HG03095 (cell line): ENCODE measurements around the gene KRTAP10-6.
"Not testable (repeated sequence)": the region's sequence is repeated elsewhere in the genome, so short reads cannot be mapped to it uniquely, and the experiment has no call there.

Experiments
- ATAC-seq: cut with Tn5 transposase; IDR thresholded peaks from one replicate; pipeline ENCODE4 v1.9.1; 2021; ENCODE audit warnings: moderate library complexity; ENCODE audit not compliant: unreplicated experiment

KRTAP10-6 gene

DNA sequence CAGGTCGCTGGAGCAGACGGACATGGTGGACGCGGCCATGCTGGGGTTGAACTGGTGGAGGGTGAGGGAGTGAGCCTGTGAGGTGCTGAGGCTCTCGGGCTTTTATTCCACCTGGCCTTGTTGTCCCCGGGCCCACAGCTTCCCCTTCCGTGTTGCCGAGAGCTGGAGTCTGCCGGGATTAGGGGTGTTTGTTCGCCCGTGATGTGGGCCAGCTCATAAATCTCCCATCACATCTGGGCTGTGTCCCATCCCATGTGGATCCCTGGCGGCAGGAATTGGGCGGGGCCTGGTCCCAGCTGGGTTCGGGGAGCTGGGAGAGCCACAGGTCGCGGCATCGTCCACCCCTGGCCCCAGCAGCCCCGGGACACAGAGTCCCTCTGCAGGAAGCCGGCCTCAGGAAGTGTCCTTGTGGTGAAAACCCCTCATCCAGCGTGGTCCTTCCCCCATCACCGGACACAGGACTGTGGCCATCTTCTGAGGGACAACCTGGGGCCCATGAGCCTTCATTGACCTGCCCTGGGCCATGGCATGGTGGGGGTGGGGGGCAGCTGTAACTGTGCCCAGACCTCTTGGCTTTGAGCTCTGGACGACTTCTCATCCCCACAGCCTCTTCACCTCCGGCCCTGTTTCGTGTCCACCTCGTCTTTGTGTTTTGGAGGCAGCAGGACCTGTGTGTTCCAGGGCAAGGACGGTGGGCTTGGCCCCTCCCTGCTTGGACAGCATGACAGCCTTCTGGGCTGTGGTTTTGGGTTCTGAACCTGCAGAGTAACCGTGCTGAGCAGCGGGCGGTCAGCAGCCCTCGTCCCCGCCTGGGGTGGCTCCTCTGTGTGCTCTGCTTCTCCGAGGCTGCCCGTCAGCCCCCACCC, at the start of gene KRTAP10-6:
Gene KRTAP10-6 (minus strand): TSS at position 60 of the 866 bp plus-strand sequence. CDS start 21 bp downstream, at position 39.
- no peak for ATAC-seq

- ATAC-seq: no peak
Observed at GRCh38 chr21:44640761-44641160, 48.5 kb upstream of the KRTAP10-6 start.

- ATAC-seq: no peak
Observed at GRCh38 chr21:44639331-44639655, 47.0 kb upstream of the KRTAP10-6 start.

GRCh38 chr21:44638506-44639330, 46.4 kb upstream of the KRTAP10-6 start:
- not testable (repeated sequence) for ATAC-seq

- ATAC-seq: not testable (repeated sequence)
Observed at GRCh38 chr21:44637851-44638348, 45.6 kb upstream of the KRTAP10-6 start.

DNA sequence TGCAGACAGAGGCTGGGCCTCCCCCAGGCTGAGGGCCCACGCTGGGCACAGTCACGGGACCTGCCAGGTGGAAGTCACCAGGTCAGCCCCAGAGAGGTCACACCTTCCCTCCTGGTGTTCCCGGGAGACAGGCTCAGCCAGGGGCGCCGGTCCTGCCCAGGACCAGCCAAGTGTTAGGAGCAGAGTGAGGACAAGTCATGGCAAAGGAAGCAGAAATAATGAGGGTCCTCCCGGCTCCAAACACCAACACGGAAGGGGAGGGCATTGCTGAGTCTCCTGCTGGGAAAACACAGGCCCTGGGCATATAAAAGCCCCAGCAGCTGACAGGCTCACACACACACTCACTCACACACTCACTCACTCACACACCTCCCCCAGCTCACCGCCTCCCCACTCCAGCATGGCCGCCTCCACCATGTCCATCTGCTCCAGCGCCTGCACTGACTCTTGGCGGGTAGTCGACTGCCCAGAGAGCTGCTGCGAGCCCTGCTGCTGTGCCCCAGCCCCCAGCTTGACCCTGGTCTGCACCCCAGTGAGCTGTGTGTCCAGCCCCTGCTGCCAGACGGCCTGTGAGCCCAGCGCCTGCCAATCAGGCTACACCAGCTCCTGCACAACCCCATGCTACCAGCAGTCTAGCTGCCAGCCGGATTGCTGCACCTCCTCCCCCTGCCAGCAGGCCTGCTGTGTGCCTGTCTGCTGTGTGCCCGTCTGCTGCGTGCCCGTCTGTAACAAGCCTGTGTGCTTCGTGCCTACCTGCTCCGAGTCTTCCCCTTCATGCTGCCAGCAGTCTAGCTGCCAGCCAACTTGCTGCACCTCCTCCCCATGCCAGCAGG, 44.9 kb upstream of the KRTAP10-6 start, which contains the start of gene KRTAP10-10:
Gene KRTAP10-10 (plus strand): TSS at position 339 of the 833 bp plus-strand sequence. CDS start 62 bp downstream, at position 401.
- ATAC-seq: no peak

GRCh38 chr21:44636209-44637017, 44.1 kb upstream of the KRTAP10-6 start:
- ATAC-seq: no peak

DNA sequence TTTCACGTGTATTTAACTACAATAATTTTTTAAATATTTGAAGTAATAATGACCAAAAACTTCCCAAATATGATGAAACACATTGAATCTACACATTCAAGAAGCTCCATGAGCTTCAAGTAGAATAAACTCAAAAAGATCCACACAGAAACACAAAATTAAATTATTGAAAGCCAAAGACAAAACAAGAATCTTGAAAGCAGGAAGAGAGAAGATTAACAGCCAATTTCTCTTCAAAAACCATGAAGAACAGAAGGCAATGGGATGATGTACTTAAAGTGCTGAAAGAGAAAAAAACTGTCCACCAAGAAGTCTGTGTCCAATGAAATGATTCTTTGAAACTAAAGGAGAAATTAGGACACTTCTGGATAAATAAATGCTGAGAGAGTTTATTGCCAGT, 39.8 kb upstream of the KRTAP10-6 start:
- no peak for ATAC-seq

GRCh38 chr21:44630440-44630839, 38.1 kb upstream of the KRTAP10-6 start:
- ATAC-seq: no peak

DNA sequence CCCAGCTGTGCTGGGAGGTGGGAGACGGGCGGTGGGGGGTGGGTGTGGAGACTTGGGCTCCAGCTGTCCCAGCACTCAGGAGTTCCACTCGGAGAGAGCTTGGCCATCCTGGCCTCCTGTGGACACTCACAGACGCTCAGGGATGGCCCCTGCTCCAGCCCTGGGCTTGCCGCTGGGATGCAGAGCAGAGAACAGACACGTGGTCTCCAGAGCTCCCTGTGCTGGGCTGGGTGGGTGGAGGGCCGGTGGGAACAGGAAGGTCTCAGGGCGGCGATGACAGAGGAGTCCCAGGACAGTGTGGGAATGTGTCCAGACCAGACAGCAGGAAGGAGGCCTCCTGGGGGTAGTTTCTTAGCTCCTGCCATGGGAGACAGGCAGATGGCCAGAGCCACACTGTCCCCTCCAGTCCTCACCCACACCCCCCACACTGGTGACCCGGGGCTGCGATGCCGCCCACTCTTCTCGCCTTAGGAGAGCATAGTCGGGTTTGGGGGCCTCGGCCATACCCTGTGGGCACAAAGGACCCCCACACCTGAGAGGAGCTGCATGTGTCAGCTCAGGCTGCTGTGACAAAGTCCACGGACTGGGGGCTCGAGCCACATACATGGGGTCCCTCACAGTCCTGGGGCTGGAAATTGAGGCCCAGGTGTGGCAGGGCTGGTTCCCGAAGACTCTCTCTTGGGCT, 36.5 kb upstream of the KRTAP10-6 start:
- ATAC-seq: no peak

- not testable (repeated sequence) for ATAC-seq
Observed at GRCh38 chr21:44627831-44628233, 35.5 kb upstream of the KRTAP10-6 start.

DNA sequence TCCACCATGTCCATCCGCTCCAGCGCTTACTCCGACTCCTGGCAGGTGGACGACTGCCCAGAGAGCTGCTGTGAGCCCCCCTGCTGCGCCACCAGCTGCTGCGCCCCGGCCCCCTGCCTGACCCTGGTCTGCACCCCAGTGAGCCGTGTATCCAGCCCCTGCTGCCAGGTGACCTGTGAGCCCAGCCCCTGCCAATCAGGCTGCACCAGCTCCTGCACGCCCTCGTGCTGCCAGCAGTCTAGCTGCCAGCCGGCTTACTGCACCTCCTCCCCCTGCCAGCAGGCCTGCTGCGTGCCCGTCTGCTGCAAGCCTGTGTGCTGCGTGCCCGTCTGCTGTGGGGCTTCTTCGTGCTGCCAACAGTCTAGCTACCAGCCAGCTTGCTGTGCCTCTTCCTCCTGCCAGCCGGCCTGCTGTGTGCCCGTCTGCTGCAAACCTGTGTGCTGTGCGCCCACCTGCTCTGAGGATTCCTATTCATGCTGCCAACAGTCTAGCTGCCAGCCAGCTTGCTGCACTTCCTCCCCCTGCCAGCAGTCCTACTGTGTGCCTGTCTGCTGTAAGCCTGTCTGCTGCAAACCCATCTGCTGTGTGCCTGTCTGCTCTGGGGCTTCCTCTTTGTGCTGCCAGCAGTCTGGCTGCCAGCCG, 35.0 kb upstream of the KRTAP10-6 start:
- ATAC-seq: not testable (repeated sequence)

DNA sequence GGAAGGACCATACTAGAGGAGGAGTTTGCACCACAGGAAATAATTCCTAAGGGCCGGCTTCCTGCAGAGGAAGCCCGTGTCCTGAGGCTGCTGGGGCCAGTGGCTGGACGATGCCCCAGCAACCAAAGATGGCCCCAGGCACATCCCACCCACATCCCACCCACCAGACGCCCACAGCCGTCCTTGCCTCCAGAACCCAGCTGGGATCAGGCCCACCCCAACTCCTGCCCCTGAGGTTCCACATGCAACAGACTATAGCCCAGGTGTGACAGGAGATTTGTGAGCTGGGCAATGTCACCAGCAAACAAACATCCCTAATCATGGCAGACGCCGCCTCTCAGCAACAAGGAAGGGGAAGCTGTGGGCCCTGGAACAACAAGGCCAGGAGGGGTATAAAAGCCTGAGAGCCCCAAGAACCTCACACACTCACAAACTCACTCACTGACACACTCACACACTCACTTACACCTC, 34.4 kb upstream of the KRTAP10-6 start, which contains the start of gene KRTAP10-9:
Gene KRTAP10-9 (plus strand): TSS at position 421 of the 471 bp plus-strand sequence. CDS start 79 bp downstream, outside the sequence.
- no peak for ATAC-seq

DNA sequence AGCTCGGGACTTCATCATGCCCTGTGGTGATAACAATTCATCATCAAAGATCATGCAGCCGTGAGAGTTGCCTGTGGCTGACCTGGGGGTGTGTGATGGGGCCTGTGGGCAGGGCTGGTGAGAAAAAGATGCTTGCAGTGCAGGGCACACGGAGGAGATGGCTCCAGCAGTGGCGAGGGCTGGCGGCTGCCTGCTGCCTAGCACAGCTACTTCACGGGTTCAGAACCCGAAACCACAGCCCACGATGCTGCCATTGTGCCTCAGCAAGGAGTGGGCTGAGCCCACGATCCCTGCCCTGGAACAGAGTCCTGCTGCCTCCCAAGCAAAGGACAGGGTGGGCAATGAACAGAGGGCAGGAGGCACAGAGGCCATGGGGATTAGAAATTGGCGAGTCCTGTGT, 34.0 kb upstream of the KRTAP10-6 start:
- ATAC-seq: no peak

- no peak for ATAC-seq
Observed at GRCh38 chr21:44625756-44626155, 33.5 kb upstream of the KRTAP10-6 start.

DNA sequence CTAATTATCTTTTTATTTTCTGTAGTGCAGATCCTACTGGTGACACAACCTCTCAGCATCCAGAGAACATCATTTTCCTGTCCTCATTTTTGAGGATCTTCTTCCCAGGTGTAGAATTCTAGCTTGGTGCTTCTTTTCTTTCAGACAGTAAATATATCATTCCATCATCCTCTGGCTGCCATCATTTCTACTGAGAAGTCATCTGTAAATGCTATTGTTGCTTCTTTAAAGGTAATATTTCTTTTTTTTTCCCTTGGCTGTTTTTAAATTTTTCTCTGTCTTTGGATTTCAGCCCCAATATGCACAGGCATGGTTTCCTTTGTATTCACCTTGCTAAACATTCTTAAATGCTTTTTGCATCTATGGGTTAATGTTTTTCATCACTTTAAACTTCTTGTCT, 31.3 kb upstream of the KRTAP10-6 start:
- no peak for ATAC-seq

DNA sequence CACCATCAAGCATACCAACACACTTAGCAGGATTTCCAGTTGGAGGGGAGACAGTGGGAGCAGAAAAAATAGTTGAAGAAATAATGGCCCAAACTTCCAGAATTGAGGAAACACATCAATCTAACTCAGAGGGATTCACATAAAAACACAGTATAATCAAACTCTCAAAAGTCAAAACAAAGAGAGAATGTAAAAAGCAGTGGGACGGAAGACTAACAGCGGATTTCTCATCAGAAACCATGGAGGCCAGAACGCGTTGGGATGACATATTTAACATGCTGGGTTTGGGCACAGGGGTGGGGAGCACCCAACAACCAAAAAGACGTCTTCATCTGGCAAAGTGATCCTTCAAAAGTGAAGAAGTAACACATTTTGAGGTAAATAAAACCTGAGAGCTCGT, 27.6 kb upstream of the KRTAP10-6 start:
- ATAC-seq: no peak

DNA sequence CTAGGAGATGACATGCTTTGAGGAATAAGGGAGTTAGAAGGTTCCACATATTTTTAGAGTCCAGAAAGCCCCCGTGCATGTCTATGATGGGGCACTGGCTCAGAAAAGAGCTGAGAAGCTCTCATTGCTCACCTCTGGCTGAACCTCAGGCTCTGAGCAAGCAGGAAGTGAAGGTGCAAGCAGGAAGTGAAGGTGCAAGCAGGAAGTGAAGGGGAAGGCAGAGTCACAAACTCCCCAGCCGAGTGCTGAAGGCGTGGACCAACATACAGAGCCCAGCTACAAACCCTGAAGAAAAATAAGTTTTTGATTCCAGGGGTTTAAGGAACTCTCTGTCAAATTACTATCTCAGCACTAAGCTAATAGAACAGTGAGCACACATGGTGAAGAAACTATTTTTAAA, 26.6 kb upstream of the KRTAP10-6 start:
- ATAC-seq: no peak

GRCh38 chr21:44618504-44618903, 26.2 kb upstream of the KRTAP10-6 start:
- ATAC-seq: no peak
